Measurements from ENCODE around the gene ZNF784.

ZNF784 gene

GRCh38 chr19:55626350-55626749, 2.0 kb upstream of the ZNF784 start:
- Histone ChIP-seq H3K9me2 (replicated peaks; ENCODE audit: insufficient read depth, low read length) (no peaks in the 10 kb centered on the region), H3K36me3 (ENCODE audit: low read length) (no peaks in the 10 kb centered on the region), H3K79me2 (ENCODE audit: insufficient read depth, low read length) (no peaks in the 10 kb centered on the region), H3K27ac (ENCODE audit: low read depth, low read length) (no peak overlapping the region), H3K4me2 (ENCODE audit: low read depth, low read length, poor library complexity, severe bottlenecking) (no peak overlapping the region), H4K20me1 (ENCODE audit: low read depth, low read length) (no peaks in the 10 kb centered on the region), H3K27me3 (ENCODE audit: low read length) (no peaks in the 10 kb centered on the region), H3K9ac (ENCODE audit: low read length) (no peak overlapping the region), H2AFZ (ENCODE audit: low read depth, low read length, severe bottlenecking) (no peak overlapping the region), H3K9me3 (ENCODE audit: insufficient read depth, low read length) (no peaks in the 10 kb centered on the region), H3F3A (ENCODE audit: insufficient read depth) (peaks cover 14% of the 10 kb centered on the region), H3K4me3 (ENCODE audit: insufficient read depth, low read length, poor library complexity, severe bottlenecking) (no peak overlapping the region)
- TF ChIP-seq EZH2phosphoT487 (conservative IDR thresholded peaks at IDR 0.05; ENCODE audit: low read length) (no peak), CTCF (IDR thresholded peaks at IDR 0.05; ENCODE audit: insufficient read depth, low read length, poor library complexity, severe bottlenecking) (no peak)

GRCh38 chr19:55625004-55625326, 599 bp upstream of the ZNF784 start:
- Histone ChIP-seq H3K4me3 (ENCODE audit: insufficient read depth, low read length, poor library complexity, severe bottlenecking) (peak overlapping the region; percentile 47), H3K79me2 (ENCODE audit: insufficient read depth, low read length) (no peaks in the 10 kb centered on the region), H3K27me3 (ENCODE audit: low read length) (no peaks in the 10 kb centered on the region), H3K9me2 (replicated peaks; ENCODE audit: insufficient read depth, low read length) (no peaks in the 10 kb centered on the region), H3K36me3 (ENCODE audit: low read length) (no peaks in the 10 kb centered on the region), H3K9ac (ENCODE audit: low read length) (peak overlapping the region; percentile 44), H2AFZ (ENCODE audit: low read depth, low read length, severe bottlenecking) (peak overlapping the region; percentile 54), H4K20me1 (ENCODE audit: low read depth, low read length) (no peaks in the 10 kb centered on the region), H3K9me3 (ENCODE audit: insufficient read depth, low read length) (no peaks in the 10 kb centered on the region), H3F3A (ENCODE audit: insufficient read depth) (peaks cover 14% of the 10 kb centered on the region), H3K27ac (ENCODE audit: low read depth, low read length) (no peak overlapping the region), H3K4me2 (ENCODE audit: low read depth, low read length, poor library complexity, severe bottlenecking) (peak overlapping the region; percentile 61)
- TF ChIP-seq EZH2phosphoT487 (conservative IDR thresholded peaks at IDR 0.05; ENCODE audit: low read length) (no peak), CTCF (IDR thresholded peaks at IDR 0.05; ENCODE audit: insufficient read depth, low read length, poor library complexity, severe bottlenecking) (no peak)

GRCh38 chr19:55623561-55623960, 805 bp downstream of the ZNF784 start:
- Histone ChIP-seq H3K9me2 (replicated peaks; ENCODE audit: insufficient read depth, low read length) (no peaks in the 10 kb centered on the region), H4K20me1 (ENCODE audit: low read depth, low read length) (no peaks in the 10 kb centered on the region), H3K36me3 (ENCODE audit: low read length) (no peaks in the 10 kb centered on the region), H3K4me3 (ENCODE audit: insufficient read depth, low read length, poor library complexity, severe bottlenecking) (peak overlapping the region; percentile 47), H3K27me3 (ENCODE audit: low read length) (no peaks in the 10 kb centered on the region), H3K4me2 (ENCODE audit: low read depth, low read length, poor library complexity, severe bottlenecking) (peak overlapping the region; percentile 33), H3K27ac (ENCODE audit: low read depth, low read length) (no peak overlapping the region), H3F3A (ENCODE audit: insufficient read depth) (peaks cover 20% of the 10 kb centered on the region), H2AFZ (ENCODE audit: low read depth, low read length, severe bottlenecking) (no peak overlapping the region), H3K79me2 (ENCODE audit: insufficient read depth, low read length) (no peaks in the 10 kb centered on the region), H3K9me3 (ENCODE audit: insufficient read depth, low read length) (no peaks in the 10 kb centered on the region), H3K9ac (ENCODE audit: low read length) (no peak overlapping the region)
- no peak for TF ChIP-seq CTCF (IDR thresholded peaks at IDR 0.05; ENCODE audit: insufficient read depth, low read length, poor library complexity, severe bottlenecking)
- no peak for TF ChIP-seq EZH2phosphoT487 (conservative IDR thresholded peaks at IDR 0.05; ENCODE audit: low read length)

GRCh38 chr19:55623130-55623529, 1.2 kb downstream of the ZNF784 start:
- H3K9me2 ChIP-seq (replicated peaks; ENCODE audit: insufficient read depth, low read length): no peaks in the 10 kb centered on the region
- H3K4me2 ChIP-seq (ENCODE audit: low read depth, low read length, poor library complexity, severe bottlenecking): no peak overlapping the region
- H4K20me1 ChIP-seq (ENCODE audit: low read depth, low read length): no peaks in the 10 kb centered on the region
- H3K27me3 ChIP-seq (ENCODE audit: low read length): no peaks in the 10 kb centered on the region
- no peaks in the 10 kb centered on the region for H3K36me3 ChIP-seq (ENCODE audit: low read length)
- no peaks in the 10 kb centered on the region for H3K79me2 ChIP-seq (ENCODE audit: insufficient read depth, low read length)
- no peak overlapping the region for H3K4me3 ChIP-seq (ENCODE audit: insufficient read depth, low read length, poor library complexity, severe bottlenecking)
- no peaks in the 10 kb centered on the region for H3K9me3 ChIP-seq (ENCODE audit: insufficient read depth, low read length)
- H3K27ac ChIP-seq (ENCODE audit: low read depth, low read length): no peak overlapping the region
- peaks cover 20% of the 10 kb centered on the region for H3F3A ChIP-seq (ENCODE audit: insufficient read depth)
- H3K9ac ChIP-seq (ENCODE audit: low read length): no peak overlapping the region
- TF ChIP-seq EZH2phosphoT487 (conservative IDR thresholded peaks at IDR 0.05; ENCODE audit: low read length) (no peak), CTCF (IDR thresholded peaks at IDR 0.05; ENCODE audit: insufficient read depth, low read length, poor library complexity, severe bottlenecking) (no peak)
- H2AFZ ChIP-seq (ENCODE audit: low read depth, low read length, severe bottlenecking): no peak overlapping the region

All from SU-DHL-6 (cell line).